ENCODE data around the gene QSOX2.

Gene QSOX2

GRCh38 chr9:136252281-136252680 lies 6.7 kb upstream of the QSOX2 start:
- DNase-seq (ENCODE audit: low read depth): no peak

- DNase-seq (ENCODE audit: low read depth): no peak
Observed at GRCh38 chr9:136251264-136252115, 5.9 kb upstream of the QSOX2 start.

- DNase-seq (ENCODE audit: low read depth): no peak
Observed at GRCh38 chr9:136250676-136251075, 5.1 kb upstream of the QSOX2 start.

- no peak for DNase-seq (ENCODE audit: low read depth)
Observed at GRCh38 chr9:136249877-136250559, 4.4 kb upstream of the QSOX2 start.

- no peak for DNase-seq (ENCODE audit: low read depth)
Observed at GRCh38 chr9:136248951-136249876, 3.6 kb upstream of the QSOX2 start.

GRCh38 chr9:136247947-136248637 lies 2.5 kb upstream of the QSOX2 start:
- no peak for DNase-seq (ENCODE audit: low read depth)

- DNase-seq (ENCODE audit: low read depth): no peak
Observed at GRCh38 chr9:136247551-136247916, 1.9 kb upstream of the QSOX2 start.

GRCh38 chr9:136246849-136247550 lies 1.4 kb upstream of the QSOX2 start:
- DNase-seq (ENCODE audit: low read depth): no peak

GRCh38 chr9:136244969-136245218 lies 718 bp downstream of the QSOX2 start:
- no peak for DNase-seq (ENCODE audit: low read depth)

GRCh38 chr9:136244122-136244968 lies 1.3 kb downstream of the QSOX2 start:
- no peak for DNase-seq (ENCODE audit: low read depth)

GRCh38 chr9:136243631-136244030 lies 2.0 kb downstream of the QSOX2 start:
- DNase-seq (ENCODE audit: low read depth): no peak

GRCh38 chr9:136242918-136243525 lies 2.6 kb downstream of the QSOX2 start:
- no peak for DNase-seq (ENCODE audit: low read depth)

- DNase-seq (ENCODE audit: low read depth): no peak
Observed at GRCh38 chr9:136242248-136242647, 3.4 kb downstream of the QSOX2 start.

GRCh38 chr9:136241542-136241941 lies 4.1 kb downstream of the QSOX2 start:
- DNase-seq (ENCODE audit: low read depth): no peak

- DNase-seq (ENCODE audit: low read depth): no peak
Observed at GRCh38 chr9:136240941-136241340, 4.7 kb downstream of the QSOX2 start.

- DNase-seq (ENCODE audit: low read depth): no peak
Observed at GRCh38 chr9:136239983-136240330, 5.7 kb downstream of the QSOX2 start.

- DNase-seq (ENCODE audit: low read depth): no peak
Observed at GRCh38 chr9:136239135-136239982, 6.3 kb downstream of the QSOX2 start.

- no peak for DNase-seq (ENCODE audit: low read depth)
Observed at GRCh38 chr9:136238342-136238732, 7.3 kb downstream of the QSOX2 start.
